Nephron (organoid): ENCODE measurements around the gene MED14.
A peak's percentile ranks its signal among the peaks of the same experiment; 100 is the strongest.
"Not testable (repeated sequence)": the region's sequence is repeated elsewhere in the genome, so short reads cannot be mapped to it uniquely, and the experiment has no call there.

Source experiments
- H3K27ac Mint-ChIP-seq, 3 experiments: 2 replicates each; pipeline ENCODE4 v1.8.0; 2020; ENCODE audit warnings: mixed read lengths in 3 of 3, mild to moderate bottlenecking in 2 of 3, moderate library complexity in 1 of 3
- H3K27me3 Mint-ChIP-seq: 2 replicates; pipeline ENCODE4 v1.8.0; 2021; ENCODE audit warnings: low read depth, mild to moderate bottlenecking, moderate library complexity, mixed read lengths
- H3K36me3 Mint-ChIP-seq: 2 replicates; pipeline ENCODE4 v1.8.0; 2020; ENCODE audit warnings: low read depth, mixed read lengths
- H3K4me1 Mint-ChIP-seq: 2 replicates; pipeline ENCODE4 v1.8.0; 2020; ENCODE audit warnings: mixed read lengths
- H3K4me3 Mint-ChIP-seq, 3 experiments: 2 replicates each; pipeline ENCODE4 v1.8.0; 2020; ENCODE audit warnings: mild to moderate bottlenecking in 3 of 3, mixed read lengths in 3 of 3, moderate library complexity in 2 of 3
- H3K9me3 Mint-ChIP-seq: 2 replicates; pipeline ENCODE4 v1.8.0; 2020; ENCODE audit warnings: mixed read lengths
- CTCF ChIP-seq, 3 experiments: fragments of 200-600 bp; sonication (generic); IDR thresholded peaks; one replicate each; pipeline ENCODE4 v1.5.0; 2021; ENCODE audit warnings: antibody characterized with exemption in 3 of 3; ENCODE audit not compliant: unreplicated experiment in 3 of 3

MED14 gene

GRCh38 chrX:40734971-40735324 lies 394 bp downstream of the MED14 start:
- Mint-ChIP-seq H3K27me3 (no peaks in the 10 kb centered on the region), H3K4me3 (peak overlapping the region; percentile 87 to 89 (median 88)), H3K27ac (peak overlapping the region; percentile 73 to 97 (median 97)), H3K9me3 (no peaks in the 10 kb centered on the region), H3K4me1 (peaks cover 24% of the 10 kb centered on the region), H3K36me3 (no peaks in the 10 kb centered on the region)
- no peak for TF ChIP-seq CTCF (IDR thresholded peaks at IDR 0.05; ENCODE audit: unreplicated experiment in 3 of 3)

GRCh38 chrX:40733706-40734105 lies 1.6 kb downstream of the MED14 start:
- no peaks in the 10 kb centered on the region for H3K36me3 Mint-ChIP-seq
- TF ChIP-seq CTCF (IDR thresholded peaks at IDR 0.05; ENCODE audit: unreplicated experiment in 3 of 3) = no peak

GRCh38 chrX:40732499-40732898 lies 2.8 kb downstream of the MED14 start:
- H3K9me3 Mint-ChIP-seq, H3K36me3 Mint-ChIP-seq, H3K27me3 Mint-ChIP-seq, H3K27ac Mint-ChIP-seq: not testable (repeated sequence)
- H3K4me3 Mint-ChIP-seq = peak overlapping the region; percentile 39 to 50 (median 40)
- peaks cover 26% of the 10 kb centered on the region for H3K4me1 Mint-ChIP-seq

More at GRCh38 chrX:40733706-40734105, 1.6 kb downstream of the MED14 start:
- Mint-ChIP-seq H3K4me1 (peaks cover 26% of the 10 kb centered on the region), H3K27ac (peak overlapping the region; percentile 28 to 73 (median 66)), H3K9me3 (no peaks in the 10 kb centered on the region), H3K4me3 (peak overlapping the region; percentile 87 to 89 (median 88)), H3K27me3 (no peaks in the 10 kb centered on the region)

GRCh38 chrX:40729598-40730584 lies 5.5 kb downstream of the MED14 start:
- Mint-ChIP-seq H3K27ac (peak overlapping the region; percentile 9 to 64 (median 18)), H3K4me3 (peak overlapping the region in 1 of 3 experiments; percentile 3), H3K9me3 (no peaks in the 10 kb centered on the region), H3K36me3 (peaks cover 13% of the 10 kb centered on the region), H3K4me1 (peaks cover 26% of the 10 kb centered on the region), H3K27me3 (no peaks in the 10 kb centered on the region)
- no peak for TF ChIP-seq CTCF (IDR thresholded peaks at IDR 0.05; ENCODE audit: unreplicated experiment in 3 of 3)

- Mint-ChIP-seq H3K27ac (no peak overlapping the region), H3K36me3 (peaks cover 23% of the 10 kb centered on the region), H3K27me3 (no peaks in the 10 kb centered on the region), H3K4me3 (no peak overlapping the region), H3K4me1 (peaks cover 11% of the 10 kb centered on the region), H3K9me3 (no peaks in the 10 kb centered on the region)
- TF ChIP-seq CTCF (IDR thresholded peaks at IDR 0.05; ENCODE audit: unreplicated experiment in 3 of 3) = no peak
Measured at GRCh38 chrX:40727581-40728252, 7.6 kb downstream of the MED14 start.

GRCh38 chrX:40727093-40727492 lies 8.2 kb downstream of the MED14 start:
- H3K27me3 Mint-ChIP-seq = no peaks in the 10 kb centered on the region
- H3K4me3 Mint-ChIP-seq = no peak overlapping the region
- peaks cover 3% of the 10 kb centered on the region for H3K9me3 Mint-ChIP-seq
- no peak overlapping the region for H3K27ac Mint-ChIP-seq
- TF ChIP-seq CTCF (IDR thresholded peaks at IDR 0.05; ENCODE audit: unreplicated experiment in 3 of 3) = no peak
- H3K4me1 Mint-ChIP-seq = peaks cover 11% of the 10 kb centered on the region
- peaks cover 29% of the 10 kb centered on the region for H3K36me3 Mint-ChIP-seq
